Uterus (tissue), 4 donors: ENCODE results near the gene FUCA1. TPM values are rescaled to one million over a fixed set of nuclear protein-coding genes. Genes with fewer than 3 reads are reported as not detected.
"Not testable (repeated sequence)": the region's sequence is repeated elsewhere in the genome, so short reads cannot be mapped to it uniquely, and the experiment has no call there.

Source experiments
- DNase-seq, 2 donors: peaks; one replicate each; pipeline ENCODE4 v3.0.0-alpha.2; 2019 to 2020
- H3K27ac ChIP-seq, 2 donors: fragments of 200-600 bp; sonication (generic); 1 replicate in 1 of 2; 2 replicates in 1 of 2; pipeline ENCODE4 v1.5.1; 2016 to 2018
- H3K27me3 ChIP-seq, 2 donors: fragments of 200-600 bp; sonication (generic); one replicate each; pipeline ENCODE4 v1.5.1; 2018 to 2019; ENCODE audit warnings: control low read depth in 1 of 2
- H3K36me3 ChIP-seq, 2 donors: fragments of 200-600 bp; sonication (generic); one replicate each; pipeline ENCODE4 v1.5.1; 2019; ENCODE audit warnings: control low read depth in 1 of 2
- H3K4me1 ChIP-seq, 2 donors: fragments of 200-600 bp; sonication (generic); one replicate each; pipeline ENCODE4 v1.5.1; 2018 to 2019; ENCODE audit warnings: control low read depth in 1 of 2
- H3K4me3 ChIP-seq, 2 donors: fragments of 200-600 bp; sonication (generic); 1 replicate in 1 of 2; 2 replicates in 1 of 2; pipeline ENCODE4 v1.5.1; 2018 to 2019; ENCODE audit warnings: mild to moderate bottlenecking in 1 of 2
- H3K9me3 ChIP-seq, 2 donors: fragments of 200-600 bp; sonication (generic); one replicate each; pipeline ENCODE4 v1.5.1; 2019; ENCODE audit warnings: control low read depth in 1 of 2
- CTCF ChIP-seq, 4 experiments: fragments of 200-600 bp in 2 of 4; fragments of 450-650 bp in 2 of 4; sonication (generic) in 2 of 4; IDR thresholded peaks; one replicate each; pipeline ENCODE4 v1.5.1; 2016 to 2019; ENCODE audit warnings: antibody characterized with exemption in 4 of 4, mild to moderate bottlenecking in 2 of 4, moderate library complexity in 1 of 4
- POLR2A ChIP-seq, 2 donors: fragments of 450-650 bp; IDR thresholded peaks; one replicate each; pipeline ENCODE4 v1.6.1; 2016; ENCODE audit warnings: antibody characterized with exemption in 2 of 2, mild to moderate bottlenecking in 1 of 2, moderate library complexity in 1 of 2
- intact Hi-C: fragments of 100-400 bp; cut with DNase I; formaldehyde crosslinking; loops from one replicate; pipeline ENCODE4 v1.15.1; 2023; ENCODE audit warnings: low total_unique reads
- total RNA-seq, 4 donors: library from RNA; depleted of rRNA in 3 of 4; stranded (reverse); fragments of >200 nt in 3 of 4; gene quantifications; one replicate each; pipeline versions ENCODE4 v1.1.0 to v1.2.4, GENCODE V29; 2014 to 2023
- donor health status: DM: yes; HTN: yes; CAD: no.

The FUCA1 gene
- total RNA-seq, 4 donors from 2014 or later = 1.8 to 50.0 (median 23.0) TPM

DNA sequence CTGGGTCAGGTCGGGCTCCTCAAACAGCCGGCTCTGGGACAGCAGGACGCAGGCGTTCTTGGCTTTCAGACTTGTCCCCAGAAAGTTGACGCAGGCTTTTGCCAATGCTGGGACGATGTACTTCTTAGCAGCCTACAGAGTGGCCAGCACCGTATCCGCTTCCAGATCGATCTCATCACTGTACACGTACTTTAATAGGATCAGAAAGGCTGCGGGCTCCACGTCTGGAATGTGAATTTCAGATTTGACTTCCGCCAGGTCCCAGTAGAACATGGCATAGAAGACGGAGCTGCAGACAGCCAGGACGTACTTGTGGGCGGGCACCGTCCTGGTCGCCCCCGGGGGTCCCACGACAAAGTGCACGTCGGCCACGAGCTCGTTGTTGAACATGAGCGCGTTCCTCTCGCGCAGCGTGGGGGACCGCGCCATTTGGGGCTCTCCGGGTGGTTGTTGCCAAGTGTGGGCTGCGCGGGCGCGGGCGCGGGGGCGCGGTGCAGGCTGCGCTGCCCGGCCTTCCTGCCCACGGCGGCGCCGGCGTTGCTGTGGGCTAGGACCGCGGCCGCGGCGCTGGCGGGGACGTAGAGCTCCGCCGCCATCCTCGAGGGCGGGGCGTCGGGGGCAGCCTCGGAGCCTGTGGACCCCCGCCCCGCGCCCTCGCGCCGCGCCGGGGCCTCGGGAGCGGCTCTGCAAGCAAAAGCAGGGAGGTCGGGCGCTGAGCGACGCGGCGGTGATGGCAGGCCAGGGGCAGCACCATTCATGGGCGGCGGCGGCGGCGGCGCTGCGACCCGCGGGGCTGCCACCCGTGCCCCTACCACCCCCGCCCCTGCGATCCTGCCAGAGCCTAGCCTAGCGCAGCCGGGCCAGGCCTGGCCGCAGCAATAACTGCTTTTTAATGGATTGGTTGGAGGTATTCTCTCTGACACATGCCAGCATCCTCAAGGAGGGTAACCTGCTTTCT lies 34.5 kb upstream of the FUCA1 start:
- Histone ChIP-seq H3K36me3 (no peaks in the 10 kb centered on the region), H3K27me3 (peaks cover 0 to 9% of the 10 kb centered on the region in 2 donors), H3K9me3 (no peaks in the 10 kb centered on the region), H3K27ac (no peak overlapping the region), H3K4me3 (peak overlapping the region in 1 of 2 donors; percentile 26), H3K4me1 (peaks cover 0 to 5% of the 10 kb centered on the region in 2 donors)
- DNase-seq = no peak
- TF ChIP-seq CTCF (IDR thresholded peaks at IDR 0.05) (no peak), POLR2A (IDR thresholded peaks at IDR 0.05) (no peak)
- intact Hi-C loops = no loop called here

- H3K4me1 ChIP-seq, H3K36me3 ChIP-seq, intact Hi-C loops, H3K27ac ChIP-seq, DNase-seq, H3K9me3 ChIP-seq, H3K4me3 ChIP-seq, H3K27me3 ChIP-seq: not testable (repeated sequence)
Observed at GRCh38 chr1:23900017-23900416, 31.9 kb upstream of the FUCA1 start.

- H3K4me3 ChIP-seq = no peak overlapping the region
- intact Hi-C loops = no loop called here
- DNase-seq = no peak
- no peak overlapping the region for H3K27ac ChIP-seq
- no peaks in the 10 kb centered on the region for H3K9me3 ChIP-seq
- no peak for TF ChIP-seq POLR2A (IDR thresholded peaks at IDR 0.05)
- TF ChIP-seq CTCF (IDR thresholded peaks at IDR 0.05) = no peak
- H3K36me3 ChIP-seq = no peaks in the 10 kb centered on the region
- peaks cover 0 to 2% of the 10 kb centered on the region in 2 donors for H3K27me3 ChIP-seq
- H3K4me1 ChIP-seq = peaks cover 0 to 5% of the 10 kb centered on the region in 2 donors
Observed at GRCh38 chr1:23899070-23899469, 31.0 kb upstream of the FUCA1 start.

DNA sequence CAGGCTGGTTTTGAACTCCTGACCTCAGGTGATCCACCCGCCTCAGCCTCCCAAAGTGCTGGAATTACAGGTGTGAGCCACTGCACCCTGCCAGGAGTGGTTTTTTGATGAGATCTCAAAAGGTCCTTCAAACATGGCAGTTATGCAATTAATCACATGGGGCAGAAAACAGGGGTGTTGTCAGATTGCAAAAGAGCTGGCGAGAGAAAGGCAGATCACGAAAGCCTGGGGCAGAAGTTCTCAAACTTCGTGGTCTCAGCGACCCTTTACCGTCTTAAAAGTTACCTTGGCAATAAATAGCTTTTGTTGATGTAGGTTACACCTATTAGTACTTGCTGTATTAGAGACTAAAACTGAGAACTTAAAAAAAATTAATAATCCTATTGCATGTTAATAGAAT lies 29.0 kb upstream of the FUCA1 start:
- no peak overlapping the region for H3K4me3 ChIP-seq
- H3K27ac ChIP-seq = no peak overlapping the region
- no peaks in the 10 kb centered on the region for H3K4me1 ChIP-seq
- intact Hi-C loops = no loop called here
- TF ChIP-seq CTCF (IDR thresholded peaks at IDR 0.05) (no peak), POLR2A (IDR thresholded peaks at IDR 0.05) (no peak)
- DNase-seq = no peak
- H3K36me3 ChIP-seq = no peaks in the 10 kb centered on the region
- no peaks in the 10 kb centered on the region for H3K27me3 ChIP-seq
- H3K9me3 ChIP-seq = no peaks in the 10 kb centered on the region

DNA sequence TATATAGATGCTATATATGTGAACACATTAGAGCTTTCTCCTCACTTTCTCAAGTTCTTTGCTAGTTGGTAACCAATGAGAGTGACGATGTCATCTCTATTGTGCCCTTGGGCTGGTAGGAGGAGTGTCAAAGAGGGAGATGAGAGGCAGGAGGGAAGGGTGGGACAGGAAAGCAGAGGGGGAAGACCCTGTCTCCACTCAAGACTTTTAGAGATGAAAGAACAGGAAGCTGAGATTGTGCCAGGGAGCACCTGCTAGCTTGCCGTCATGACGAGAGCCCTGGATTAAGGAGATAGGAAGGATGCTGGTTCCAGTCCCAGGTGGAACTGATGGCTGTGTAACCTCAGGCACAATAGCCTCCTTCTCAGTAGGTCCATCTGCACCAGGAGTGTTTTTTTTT lies 28.4 kb upstream of the FUCA1 start:
- Histone ChIP-seq H3K4me1 (no peaks in the 10 kb centered on the region), H3K36me3 (no peaks in the 10 kb centered on the region), H3K9me3 (no peaks in the 10 kb centered on the region), H3K27ac (no peak overlapping the region), H3K4me3 (no peak overlapping the region), H3K27me3 (no peaks in the 10 kb centered on the region)
- intact Hi-C loops = no loop called here
- no peak for DNase-seq
- no peak for TF ChIP-seq POLR2A (IDR thresholded peaks at IDR 0.05)
- TF ChIP-seq CTCF (IDR thresholded peaks at IDR 0.05) = no peak
